Measurements from ENCODE around the gene PCDHA1. TPM values are rescaled to one million over a fixed set of nuclear protein-coding genes. Genes with fewer than 3 reads are reported as not detected.

PCDHA1 gene
- polyA plus RNA-seq, 1 of the 3 experiments (the other 2 are of a cell fraction) = 0.16 TPM

DNA sequence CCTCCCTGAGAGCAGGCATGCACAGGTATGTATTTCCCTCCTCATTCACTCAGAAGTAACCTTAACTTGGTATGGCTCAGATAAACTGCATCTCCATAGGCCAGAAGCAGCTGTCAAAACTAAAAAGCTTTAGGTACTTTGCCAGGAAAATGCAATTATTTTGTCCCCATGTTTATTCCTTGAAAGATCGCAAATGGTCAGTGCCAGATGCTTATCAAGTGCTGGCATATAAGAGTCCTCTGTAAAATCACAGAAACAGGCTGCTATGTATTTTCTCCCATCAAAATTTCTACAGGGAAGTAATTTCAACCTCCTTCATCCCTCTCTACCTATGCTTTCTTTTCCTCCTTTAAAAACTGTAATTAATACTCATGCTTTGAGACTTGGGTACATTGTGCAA lies 193.0 kb downstream of the PCDHA1 start (continued):
- TF ChIP-seq POLR2AphosphoS5 (IDR thresholded peaks at IDR 0.05; ENCODE audit: low read depth, low read length) (no peak), GATA2 (CRISPR knock-in tag; IDR thresholded peaks at IDR 0.05) (peak; percentile 57; the same call in 1 of the 2 replicates), JUND (IDR thresholded peaks at IDR 0.05) (no peak), SIN3A (IDR thresholded peaks at IDR 0.05; ENCODE audit: borderline replicate concordance, low read depth, low read length) (no peak)
- TF ChIP-seq, protein P1, sequence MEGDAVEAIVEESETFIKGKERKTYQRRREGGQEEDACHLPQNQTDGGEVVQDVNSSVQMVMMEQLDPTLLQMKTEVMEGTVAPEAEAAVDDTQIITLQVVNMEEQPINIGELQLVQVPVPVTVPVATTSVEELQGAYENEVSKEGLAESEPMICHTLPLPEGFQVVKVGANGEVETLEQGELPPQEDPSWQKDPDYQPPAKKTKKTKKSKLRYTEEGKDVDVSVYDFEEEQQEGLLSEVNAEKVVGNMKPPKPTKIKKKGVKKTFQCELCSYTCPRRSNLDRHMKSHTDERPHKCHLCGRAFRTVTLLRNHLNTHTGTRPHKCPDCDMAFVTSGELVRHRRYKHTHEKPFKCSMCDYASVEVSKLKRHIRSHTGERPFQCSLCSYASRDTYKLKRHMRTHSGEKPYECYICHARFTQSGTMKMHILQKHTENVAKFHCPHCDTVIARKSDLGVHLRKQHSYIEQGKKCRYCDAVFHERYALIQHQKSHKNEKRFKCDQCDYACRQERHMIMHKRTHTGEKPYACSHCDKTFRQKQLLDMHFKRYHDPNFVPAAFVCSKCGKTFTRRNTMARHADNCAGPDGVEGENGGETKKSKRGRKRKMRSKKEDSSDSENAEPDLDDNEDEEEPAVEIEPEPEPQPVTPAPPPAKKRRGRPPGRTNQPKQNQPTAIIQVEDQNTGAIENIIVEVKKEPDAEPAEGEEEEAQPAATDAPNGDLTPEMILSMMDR (IDR thresholded peaks at IDR 0.05) = no peak

DNA sequence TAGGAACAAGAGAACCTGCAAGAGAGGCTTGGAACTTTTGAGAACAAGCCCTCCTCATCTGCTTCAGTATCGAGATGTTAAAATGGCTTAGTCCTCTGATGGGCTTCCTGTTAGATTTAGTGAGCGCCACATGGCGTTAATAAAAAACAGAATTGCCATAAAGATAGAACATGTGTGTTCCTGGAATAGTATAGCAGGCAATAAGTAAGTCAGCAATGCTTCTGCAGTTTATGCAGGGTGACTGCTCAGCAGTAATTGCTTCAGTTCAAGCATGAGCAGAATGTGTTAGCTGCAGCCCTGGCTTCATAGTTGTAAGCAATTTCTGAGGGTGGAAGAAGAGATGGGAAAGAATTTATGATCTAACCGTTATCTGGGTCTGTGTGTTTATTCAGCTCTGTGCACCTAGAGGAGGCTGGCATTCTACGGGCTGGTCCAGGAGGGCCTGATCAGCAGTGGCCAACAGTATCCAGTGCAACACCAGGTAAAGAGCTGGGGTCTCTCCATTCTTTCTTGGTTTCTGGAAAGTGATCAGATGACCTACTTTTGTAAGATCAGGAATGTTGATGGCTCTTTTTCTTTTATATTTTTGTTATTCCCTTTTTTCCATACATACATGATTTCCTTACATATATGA lies 196.3 kb downstream of the PCDHA1 start:
- Histone ChIP-seq H3K79me2 (ENCODE audit: insufficient read depth) (no peaks in the 10 kb centered on the region), H4K20me1 (ENCODE audit: insufficient read depth) (no peaks in the 10 kb centered on the region), H3K9me3 (no peaks in the 10 kb centered on the region), H3K27me3 (ENCODE audit: insufficient read depth) (no peaks in the 10 kb centered on the region), H3F3A (replicated peaks; ENCODE audit: insufficient read depth) (no peaks in the 10 kb centered on the region), H3K4me3 (ENCODE audit: low read depth in 2 of 2, low read length in 1 of 2) (no peak overlapping the region), H3K4me2 (no peak overlapping the region), H3K9ac (no peak overlapping the region), H3K27ac (ENCODE audit: low read depth in 2 of 2, low read length in 1 of 2) (peak overlapping the region in 1 of 2 experiments; percentile 96; a peak in 2 of 4 replicates), H3K36me3 (replicated peaks in 1 of 2; ENCODE audit: control insufficient read depth in 1 of 2, insufficient read depth in 2 of 2, low read length in 1 of 2) (peaks cover 0 to 2% of the 10 kb centered on the region in 2 experiments), H2AFZ (ENCODE audit: low read depth) (no peak overlapping the region), H3K4me1 (ENCODE audit: control insufficient read depth in 1 of 2, insufficient read depth in 2 of 2, low read depth in 1 of 2, low read length in 1 of 2) (peaks cover 9 to 31% of the 10 kb centered on the region in 2 experiments; a peak in 3 of 4 replicates), H3K9me2 (no peaks in the 10 kb centered on the region)
- WGBS (ENCODE audit: low lambda C conversion rate) = 36% methylated on average over 5 of the region's 5 CpGs
- ChIA-PET CTCF (interaction anchor here (0.6 to 4.1 kb wide), 4 partner anchors 20 to 276 kb away, joined by 3 to 13 read pairs (median 8); partner anchors contain the start of gene PCDHAC1), POLR2A (interaction anchor here (1.0 to 1.4 kb wide), 2 partner anchors 16 to 20 kb away, joined by 3 to 7 read pairs; partner anchors contain the start of gene PCDHAC2)
- DNase-seq = peak; percentile 47
- TF ChIP-seq MXI1 (IDR thresholded peaks at IDR 0.05; ENCODE audit: low read depth, low read length) (peak; percentile 97), NRF1 (IDR thresholded peaks at IDR 0.05; ENCODE audit: low read depth, low read length) (no peak), SMC3 (IDR thresholded peaks at IDR 0.05; ENCODE audit: low read depth, low read length) (no peak), JUND (IDR thresholded peaks at IDR 0.05) (no peak), TCF12 (IDR thresholded peaks at IDR 0.05) (no peak), GABPA (IDR thresholded peaks at IDR 0.05; ENCODE audit: low read depth) (no peak), RFX5 (IDR thresholded peaks at IDR 0.05; ENCODE audit: low read length) (no peak), EZH2phosphoT487 (IDR thresholded peaks at IDR 0.05; ENCODE audit: borderline replicate concordance, low read depth) (no peak), YY1 (IDR thresholded peaks at IDR 0.05; ENCODE audit: low read depth) (no peak), RAD21 (IDR thresholded peaks at IDR 0.05; ENCODE audit: low read length) (peak; percentile 41; the same call in 1 of the 2 replicates), MEF2A (IDR thresholded peaks at IDR 0.05; ENCODE audit: borderline replicate concordance, low read depth) (no peak), ELF1 (IDR thresholded peaks at IDR 0.05) (no peak), TEAD4 (IDR thresholded peaks at IDR 0.05; ENCODE audit: borderline replicate concordance, insufficient read depth) (no peak), FOXJ3 (CRISPR knock-in tag; IDR thresholded peaks at IDR 0.05) (no peak; the same call in 1 of the 2 replicates), FOSL2 (IDR thresholded peaks at IDR 0.05; ENCODE audit: borderline replicate concordance, low read depth) (no peak), NFIC (IDR thresholded peaks at IDR 0.05; ENCODE audit: borderline replicate concordance) (no peak), CHD2 (IDR thresholded peaks at IDR 0.05; ENCODE audit: low read length, partially characterized antibody) (peak; percentile 66), RXRA (IDR thresholded peaks at IDR 0.05; ENCODE audit: borderline replicate concordance, low read depth) (no peak), EP300 (IDR thresholded peaks at IDR 0.05; ENCODE audit: borderline replicate concordance in 1 of 2, low read depth in 1 of 2, low read length in 1 of 2) (peak in 1 of 2 experiments; percentile 80; a peak in 2 of 4 replicates), RCOR1 (IDR thresholded peaks at IDR 0.05; ENCODE audit: low read length) (peak; percentile 80; the same call in 1 of the 2 replicates)
- TF ChIP-seq, protein P2, sequence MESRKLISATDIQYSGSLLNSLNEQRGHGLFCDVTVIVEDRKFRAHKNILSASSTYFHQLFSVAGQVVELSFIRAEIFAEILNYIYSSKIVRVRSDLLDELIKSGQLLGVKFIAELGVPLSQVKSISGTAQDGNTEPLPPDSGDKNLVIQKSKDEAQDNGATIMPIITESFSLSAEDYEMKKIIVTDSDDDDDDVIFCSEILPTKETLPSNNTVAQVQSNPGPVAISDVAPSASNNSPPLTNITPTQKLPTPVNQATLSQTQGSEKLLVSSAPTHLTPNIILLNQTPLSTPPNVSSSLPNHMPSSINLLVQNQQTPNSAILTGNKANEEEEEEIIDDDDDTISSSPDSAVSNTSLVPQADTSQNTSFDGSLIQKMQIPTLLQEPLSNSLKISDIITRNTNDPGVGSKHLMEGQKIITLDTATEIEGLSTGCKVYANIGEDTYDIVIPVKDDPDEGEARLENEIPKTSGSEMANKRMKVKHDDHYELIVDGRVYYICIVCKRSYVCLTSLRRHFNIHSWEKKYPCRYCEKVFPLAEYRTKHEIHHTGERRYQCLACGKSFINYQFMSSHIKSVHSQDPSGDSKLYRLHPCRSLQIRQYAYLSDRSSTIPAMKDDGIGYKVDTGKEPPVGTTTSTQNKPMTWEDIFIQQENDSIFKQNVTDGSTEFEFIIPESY (IDR thresholded peaks at IDR 0.05; ENCODE audit: borderline replicate concordance, low read depth) = no peak
- TF ChIP-seq, protein P3, sequence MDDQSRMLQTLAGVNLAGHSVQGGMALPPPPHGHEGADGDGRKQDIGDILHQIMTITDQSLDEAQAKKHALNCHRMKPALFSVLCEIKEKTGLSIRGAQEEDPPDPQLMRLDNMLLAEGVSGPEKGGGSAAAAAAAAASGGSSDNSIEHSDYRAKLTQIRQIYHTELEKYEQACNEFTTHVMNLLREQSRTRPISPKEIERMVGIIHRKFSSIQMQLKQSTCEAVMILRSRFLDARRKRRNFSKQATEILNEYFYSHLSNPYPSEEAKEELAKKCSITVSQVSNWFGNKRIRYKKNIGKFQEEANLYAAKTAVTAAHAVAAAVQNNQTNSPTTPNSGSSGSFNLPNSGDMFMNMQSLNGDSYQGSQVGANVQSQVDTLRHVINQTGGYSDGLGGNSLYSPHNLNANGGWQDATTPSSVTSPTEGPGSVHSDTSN (IDR thresholded peaks at IDR 0.05) = no peak
- TF ChIP-seq, protein P4, sequence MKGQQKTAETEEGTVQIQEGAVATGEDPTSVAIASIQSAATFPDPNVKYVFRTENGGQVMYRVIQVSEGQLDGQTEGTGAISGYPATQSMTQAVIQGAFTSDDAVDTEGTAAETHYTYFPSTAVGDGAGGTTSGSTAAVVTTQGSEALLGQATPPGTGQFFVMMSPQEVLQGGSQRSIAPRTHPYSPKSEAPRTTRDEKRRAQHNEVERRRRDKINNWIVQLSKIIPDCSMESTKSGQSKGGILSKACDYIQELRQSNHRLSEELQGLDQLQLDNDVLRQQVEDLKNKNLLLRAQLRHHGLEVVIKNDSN (IDR thresholded peaks at IDR 0.05; ENCODE audit: borderline replicate concordance, low read depth) = no peak
- TF ChIP-seq, protein P5, sequence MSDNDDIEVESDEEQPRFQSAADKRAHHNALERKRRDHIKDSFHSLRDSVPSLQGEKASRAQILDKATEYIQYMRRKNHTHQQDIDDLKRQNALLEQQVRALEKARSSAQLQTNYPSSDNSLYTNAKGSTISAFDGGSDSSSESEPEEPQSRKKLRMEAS (IDR thresholded peaks at IDR 0.05; ENCODE audit: low read depth) = no peak
